ENCODE results near the gene ADAR. TPM values are rescaled to one million over a fixed set of nuclear protein-coding genes. Genes with fewer than 3 reads are reported as not detected.

The ADAR gene
- total and polyA plus RNA-seq, 2 of the 8 experiments (the other 6 are each of a cell fraction or from before 2014, with no cell fraction given): 125 to 242 TPM

DNA sequence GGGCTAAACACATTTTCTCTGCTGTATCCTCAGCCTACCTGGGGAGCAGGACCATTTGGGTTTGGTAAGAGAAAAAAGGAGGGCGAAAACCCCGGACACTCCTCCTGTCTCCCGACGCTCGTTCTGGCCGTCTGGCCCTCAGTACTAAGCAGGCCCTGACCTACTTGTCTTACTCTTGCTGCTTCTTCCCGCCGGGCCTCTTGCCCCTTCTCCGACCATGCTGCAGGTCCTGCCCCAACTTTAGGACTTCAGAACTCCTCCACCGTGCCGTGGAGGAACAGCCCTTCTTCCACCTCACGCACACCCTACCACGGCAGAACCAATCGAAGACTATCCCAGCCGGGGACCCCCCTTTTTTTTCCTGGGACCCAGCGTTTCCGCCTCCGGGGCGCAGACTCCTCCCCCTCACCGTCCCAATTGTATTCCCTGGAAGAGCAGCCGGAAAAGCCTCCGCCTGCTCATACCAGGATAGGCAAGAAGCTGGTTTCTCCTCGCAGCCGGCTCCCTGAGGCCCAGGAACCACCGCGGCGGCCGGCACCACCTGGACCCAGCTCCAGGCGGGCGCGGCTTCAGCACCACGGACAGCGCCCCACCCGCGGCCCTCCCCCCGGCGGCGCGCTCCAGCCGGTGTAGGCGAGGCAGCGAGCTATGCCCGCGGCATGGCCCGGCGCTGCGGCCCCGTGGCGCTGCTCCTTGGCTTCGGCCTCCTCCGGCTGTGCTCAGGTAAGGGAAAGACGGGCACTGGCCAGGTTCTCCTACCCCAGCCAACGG, 40.4 kb downstream of the ADAR start, which contains the start of gene CHRNB2:
Gene CHRNB2 (plus strand): TSS at position 393 of the 771 bp plus-strand sequence. CDS start 267 bp downstream, at position 660.
- H3K36me3 ChIP-seq (ENCODE audit: control insufficient read depth in 2 of 4, insufficient read depth in 4 of 4, low read length in 3 of 4): peaks cover 0 to 3% (median 0%) of the 10 kb centered on the region in 4 experiments; a peak in 1 of 8 replicates
- H2BK12ac ChIP-seq (ENCODE audit: low read depth, low read length): peak within 1 kb of the TSS; percentile 43; the same call in 1 of the 2 replicates
- FAIRE-seq (no peak), DNase-seq (ENCODE audit: low read depth in 1 of 2, low spot score in 2 of 2) (peak; percentile 84 to 97)
- no peak within 1 kb of the TSS for H4K91ac ChIP-seq (replicated peaks; ENCODE audit: insufficient read length, low read length)
- peak within 1 kb of the TSS; percentile 24 for H3K4ac ChIP-seq (replicated peaks; ENCODE audit: insufficient read length, low read depth, low read length)
- 0 out of 2 replicates have a peak within 1 kb of the TSS, but pooled peaks have one; percentile 72 for H2BK15ac ChIP-seq (ENCODE audit: low read length)
- no peak within 1 kb of the TSS for H3K27ac ChIP-seq (ENCODE audit: low read depth, low read length)
- peak within 1 kb of the TSS; percentile 65; the same call in 1 of the 2 replicates for H2AK5ac ChIP-seq (ENCODE audit: low read depth, low read length)
- no peaks in the 10 kb centered on the region for H3K79me1 ChIP-seq (ENCODE audit: low read depth, low read length)
- H2BK120ac ChIP-seq (replicated peaks; ENCODE audit: low read depth, low read length): no peak within 1 kb of the TSS
- peaks cover 12% of the 10 kb centered on the region for H3K23me2 ChIP-seq (ENCODE audit: low read depth, low read length)
- ChIA-PET POLR2A (ENCODE audit: partially characterized antibody) (interaction anchor here (0.8 to 1.9 kb wide), 9 partner anchors 8 to 394 kb away, joined by 3 to 9 read pairs (median 4); partner anchors contain the start of gene PYGO2), CTCF (ENCODE audit: partially characterized antibody) (interaction anchor here (0.6 to 2.0 kb wide), 5 partner anchors 8 to 979 kb away, joined by 3 to 6 read pairs (median 3); no protein-coding TSS in a partner anchor)
- peak within 1 kb of the TSS; percentile 53 to 74 (median 67) for H3K4me3 ChIP-seq (ENCODE audit: extremely low read depth in 1 of 4, insufficient read depth in 2 of 4, low read depth in 3 of 4, low read length in 4 of 4)
- H3K18ac ChIP-seq (ENCODE audit: extremely low read depth, low read length): peak within 1 kb of the TSS; percentile 87
- H3K27me3 ChIP-seq (replicated peaks in 1 of 4; ENCODE audit: control insufficient read depth in 3 of 4, extremely low read depth in 1 of 4, insufficient read depth in 3 of 4, low read length in 3 of 4): peaks cover 0 to 5% (median 0%) of the 10 kb centered on the region in 4 experiments; a peak in 1 of 7 replicates
- H4K20me1 ChIP-seq (replicated peaks in 1 of 2; ENCODE audit: control insufficient read depth in 1 of 2, insufficient read depth in 2 of 2, low read length in 2 of 2): peaks cover 0 to 4% of the 10 kb centered on the region in 2 experiments
- peak within 1 kb of the TSS; percentile 73; the same call in 1 of the 2 replicates for H2BK5ac ChIP-seq (ENCODE audit: low read depth, low read length)
- peak within 1 kb of the TSS in 3 of 4 experiments; percentile 34 to 64 (median 56); a peak in 4 of 7 replicates for H3K9ac ChIP-seq (replicated peaks in 1 of 4; ENCODE audit: extremely low read depth in 1 of 4, low read depth in 3 of 4, low read length in 3 of 4)
- whole genome bisulfite sequencing, 2 experiments (ENCODE audit: extremely low coverage in 1 of 2, insufficient coverage in 1 of 2, insufficient read length in 1 of 2, insufficient replicate concordance in 2 of 2, low coverage in 1 of 2, low lambda C conversion rate in 2 of 2, missing lambda C conversion rate in 1 of 2): 2% methylated on average over 37 of the region's 53 CpGs; no CpG with 5 or more reads in 1 of the 2 experiments
- peak within 1 kb of the TSS; percentile 27 for H4K5ac ChIP-seq (ENCODE audit: insufficient read length, low read depth, low read length)
- no peaks in the 10 kb centered on the region for H3K79me2 ChIP-seq (ENCODE audit: control insufficient read depth in 1 of 2, insufficient read depth in 2 of 2, low read length in 2 of 2)
- H3K4me2 ChIP-seq (ENCODE audit: insufficient read depth in 1 of 2, low read depth in 2 of 2, low read length in 2 of 2): peak within 1 kb of the TSS; percentile 86 to 97
- H3K23ac ChIP-seq (ENCODE audit: insufficient read length): no peak within 1 kb of the TSS
- H3K56ac ChIP-seq (replicated peaks; ENCODE audit: insufficient read length, low read depth, low read length): peak within 1 kb of the TSS; percentile 43
- no peaks in the 10 kb centered on the region for H3K9me3 ChIP-seq (ENCODE audit: insufficient read depth in 2 of 2, low read depth in 1 of 2, low read length in 1 of 2)
- H2AFZ ChIP-seq (ENCODE audit: low read length): peak within 1 kb of the TSS; percentile 78; the same call in 1 of the 2 replicates
- H3K14ac ChIP-seq (ENCODE audit: insufficient read length): no peak within 1 kb of the TSS
- peak within 1 kb of the TSS; percentile 89; the same call in 1 of the 2 replicates for H4K8ac ChIP-seq (ENCODE audit: extremely low read depth, insufficient read depth, low read length)
- no peak within 1 kb of the TSS; the same call in 1 of the 2 replicates for H2BK20ac ChIP-seq (ENCODE audit: low read length)
- peaks cover 7 to 21% (median 10%) of the 10 kb centered on the region in 4 experiments; a peak in 6 of 7 replicates for H3K4me1 ChIP-seq (replicated peaks in 1 of 4; ENCODE audit: control insufficient read depth in 3 of 4, insufficient read depth in 4 of 4, low read length in 3 of 4)
- TF ChIP-seq KDM1A (IDR thresholded peaks at IDR 0.05; ENCODE audit: borderline replicate concordance, low read length): no peak
- TF ChIP-seq SP2 (IDR thresholded peaks at IDR 0.05; ENCODE audit: low read length): no peak
- TF ChIP-seq EP300 (IDR thresholded peaks at IDR 0.05; ENCODE audit: borderline replicate concordance in 1 of 2, low read depth in 2 of 2, low read length in 2 of 2): no peak
- TF ChIP-seq SP4 (IDR thresholded peaks at IDR 0.05; ENCODE audit: low read length): no peak
- no peak for TF ChIP-seq EZH2 (IDR thresholded peaks at IDR 0.05; ENCODE audit: low read depth, low read length, severe bottlenecking)
- TF ChIP-seq MAFK (IDR thresholded peaks at IDR 0.05; ENCODE audit: low read depth, low read length): no peak
- 0 out of 2 replicates have a peak, but pooled peaks have one; percentile 18 for TF ChIP-seq PHF8 (conservative IDR thresholded peaks at IDR 0.05; ENCODE audit: low read depth, low read length)
- TF ChIP-seq ATF3 (IDR thresholded peaks at IDR 0.05; ENCODE audit: insufficient read depth, low read depth, low read length): no peak
- TF ChIP-seq ZNF274 (IDR thresholded peaks at IDR 0.05; ENCODE audit: borderline replicate concordance, extremely low read depth, low read length): no peak
